C4-2B (cell line): ENCODE measurements around the gene ROPN1B.
"Not testable (repeated sequence)": the region's sequence is repeated elsewhere in the genome, so short reads cannot be mapped to it uniquely, and the experiment has no call there.

Source experiments
- H3K27ac ChIP-seq: fragments of 450-650 bp; 2 replicates; pipeline ENCODE4 v1.5.1; 2017
- CTCF ChIP-seq: fragments of 450-650 bp; conservative IDR thresholded peaks from 2 replicates; pipeline ENCODE4 v1.5.1; 2017; ENCODE audit warnings: mild to moderate bottlenecking
- ZFX ChIP-seq: fragments of 450-650 bp; IDR thresholded peaks from 2 replicates; pipeline ENCODE4 v1.6.1; 2017

Gene ROPN1B

DNA sequence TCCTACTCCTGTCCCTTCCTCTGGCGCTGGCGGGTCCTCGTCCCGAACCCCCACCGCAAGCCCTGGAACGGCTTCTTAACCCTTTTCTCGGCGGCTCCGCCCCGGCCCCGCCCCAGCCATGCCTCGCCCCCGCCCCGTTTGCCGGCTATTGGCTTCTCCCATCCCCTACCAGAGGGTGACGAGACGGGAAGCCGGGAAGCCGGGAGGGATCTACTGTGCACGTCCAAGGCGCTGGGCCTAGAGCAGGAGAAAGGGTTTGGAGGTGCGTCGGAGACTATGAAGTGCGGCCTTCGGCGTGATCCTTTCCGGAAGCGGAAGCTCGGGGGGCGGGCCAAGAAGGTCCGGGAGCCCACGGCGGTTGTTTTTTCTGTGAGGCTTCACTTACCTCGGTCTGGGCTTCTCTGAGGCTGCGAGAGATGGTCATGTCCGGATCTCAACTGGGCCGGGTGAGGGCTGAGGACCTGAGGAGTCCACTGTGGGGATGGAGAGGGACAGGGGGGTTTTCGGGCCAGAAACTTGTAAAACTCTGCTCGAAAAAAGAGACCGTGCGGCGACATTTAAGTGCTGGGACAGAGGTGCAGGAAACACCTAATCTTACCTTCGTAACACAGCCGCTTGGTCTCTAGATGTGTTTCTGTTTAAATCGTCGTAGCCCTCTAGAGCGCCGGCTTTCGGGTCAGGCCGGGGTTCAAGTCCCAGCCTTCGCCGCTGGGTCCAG is 21.4 kb downstream of the ROPN1B start:
- TF ChIP-seq ZFX (no peak), CTCF (no peak)
- no peak overlapping the region for H3K27ac ChIP-seq

DNA sequence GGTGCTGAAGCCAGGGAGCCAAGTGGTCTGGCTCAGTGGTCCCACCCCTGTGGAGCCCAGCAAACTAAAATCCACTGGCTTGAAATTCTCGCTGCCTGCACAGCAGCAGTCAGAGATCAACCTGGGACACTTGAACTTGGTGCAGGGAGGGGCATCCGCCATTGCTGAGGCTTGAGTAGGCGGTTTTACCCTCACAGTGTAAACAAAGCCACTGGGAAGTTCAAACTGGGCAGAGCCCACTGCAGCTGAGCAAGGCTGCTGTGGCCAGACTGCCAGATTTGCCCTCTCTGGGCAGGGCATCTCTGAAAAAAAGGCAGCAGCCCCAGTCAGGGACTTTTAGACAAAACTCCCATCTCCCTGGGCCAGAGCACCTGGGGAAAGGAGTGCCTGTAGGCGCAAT is 27.8 kb downstream of the ROPN1B start:
- H3K27ac ChIP-seq, result not testable (repeated sequence)

DNA sequence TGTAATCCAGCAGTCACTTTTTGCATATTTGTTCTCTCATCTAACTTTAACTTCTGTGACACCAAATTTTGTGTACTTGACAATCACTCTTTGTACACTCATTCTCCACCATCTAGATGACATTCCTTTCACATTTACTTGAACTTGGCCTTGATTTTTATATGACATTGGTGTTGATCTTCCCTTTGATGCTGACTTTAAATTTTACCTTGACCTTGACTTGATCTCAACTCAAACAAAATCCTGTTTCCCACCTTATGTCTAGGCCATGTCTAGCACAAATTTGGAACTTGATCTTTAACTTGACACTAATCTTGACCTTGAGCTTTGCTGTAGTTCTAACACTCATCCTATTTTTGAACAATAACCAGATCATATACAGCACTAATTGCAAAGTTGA is 33.2 kb downstream of the ROPN1B start:
- H3K27ac ChIP-seq, result no peak overlapping the region
- TF ChIP-seq CTCF (no peak), ZFX (no peak)

GRCh38 chr3:126003447-126004190 is 34.6 kb downstream of the ROPN1B start:
- TF ChIP-seq ZFX (no peak), CTCF (no peak)
- no peak overlapping the region for H3K27ac ChIP-seq

- TF ChIP-seq ZFX (no peak), CTCF (no peak)
- H3K27ac ChIP-seq, result no peak overlapping the region
These were observed 35.2 kb downstream of the ROPN1B start for GRCh38 chr3:126004217-126004616.

GRCh38 chr3:126004692-126005091 is 35.7 kb downstream of the ROPN1B start:
- H3K27ac ChIP-seq, result no peak overlapping the region

DNA sequence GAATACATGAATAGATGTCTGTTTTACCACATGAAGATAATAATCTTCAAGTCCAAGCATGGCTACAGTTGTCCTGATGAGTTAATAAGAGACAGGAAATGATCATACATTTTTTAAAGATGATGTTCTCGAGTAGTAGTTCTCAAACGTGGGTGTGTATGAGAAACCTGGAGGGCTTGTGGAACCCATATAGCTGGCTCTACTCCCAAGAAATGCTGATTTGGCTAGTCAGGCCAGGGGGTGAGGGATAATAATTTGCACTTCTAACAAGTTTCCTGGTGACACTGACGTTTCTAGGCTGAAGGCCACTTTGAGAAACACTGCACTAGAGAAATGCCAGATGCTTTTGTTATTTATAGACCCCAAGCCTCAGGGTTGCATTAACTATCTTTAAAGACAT is 37.0 kb downstream of the ROPN1B start:
- H3K27ac ChIP-seq, result no peak overlapping the region
- TF ChIP-seq ZFX, result no peak
- no peak for TF ChIP-seq CTCF

More at GRCh38 chr3:126004692-126005091, 35.7 kb downstream of the ROPN1B start:
- no peak for TF ChIP-seq ZFX
- no peak for TF ChIP-seq CTCF
